KMS-11 (cell line): ENCODE data around the gene PRSS50.

ENCODE experiments used
- H2AFZ ChIP-seq: fragments of 200-600 bp; sonication (generic); 2 replicates; pipeline ENCODE4 v1.6.1; 2016; ENCODE audit warnings: antibody characterized with exemption, mixed run types, low read depth
- H3K27ac ChIP-seq: fragments of 200-600 bp; sonication (generic); 2 replicates; pipeline ENCODE4 v1.6.1; 2016; ENCODE audit warnings: mild to moderate bottlenecking, mixed run types
- H3K27me3 ChIP-seq: fragments of 200-600 bp; sonication (generic); 2 replicates; pipeline ENCODE4 v1.6.1; 2017; ENCODE audit warnings: mild to moderate bottlenecking, low read depth, mixed run types, moderate library complexity; ENCODE audit not compliant: insufficient read depth
- H3K36me3 ChIP-seq: fragments of 200-600 bp; sonication (generic); 2 replicates; pipeline ENCODE4 v1.6.1; 2017; ENCODE audit warnings: mild to moderate bottlenecking, mixed run types; ENCODE audit not compliant: insufficient read depth
- H3K4me1 ChIP-seq: fragments of 200-600 bp; sonication (generic); 2 replicates; pipeline ENCODE4 v1.6.1; 2016; ENCODE audit warnings: mild to moderate bottlenecking, low read depth, mixed run types; ENCODE audit not compliant: poor library complexity, severe bottlenecking
- H3K4me2 ChIP-seq: fragments of 200-600 bp; sonication (generic); 2 replicates; pipeline ENCODE4 v1.7.0; 2016; ENCODE audit warnings: mild to moderate bottlenecking, mixed run types
- H3K4me3 ChIP-seq: fragments of 200-600 bp; sonication (generic); IDR thresholded peaks from 2 replicates; pipeline ENCODE4 v1.6.1; 2017; ENCODE audit warnings: low read depth, low read length, mixed read lengths; ENCODE audit not compliant: insufficient read depth
- H3K79me2 ChIP-seq: fragments of 200-600 bp; sonication (generic); 2 replicates; pipeline ENCODE4 v1.6.1; 2016; ENCODE audit warnings: low read depth, mixed run types; ENCODE audit not compliant: insufficient read depth
- H3K9ac ChIP-seq: fragments of 200-600 bp; sonication (generic); 2 replicates; pipeline ENCODE4 v1.6.1; 2016; ENCODE audit warnings: mild to moderate bottlenecking, mixed run types
- H4K20me1 ChIP-seq: fragments of 200-600 bp; sonication (generic); 2 replicates; pipeline ENCODE4 v1.6.1; 2016; ENCODE audit warnings: mild to moderate bottlenecking, mixed run types; ENCODE audit not compliant: insufficient read depth
- TF ChIP-seq, protein P1 (sequence below): fragments of 200-600 bp; sonication (generic); conservative IDR thresholded peaks from 2 replicates; pipeline ENCODE4 v1.6.1; 2017; ENCODE audit warnings: low read depth, mild to moderate bottlenecking, antibody characterized with exemption, low read length, moderate library complexity, mixed read lengths

The PRSS50 gene

GRCh38 chr3:46681856-46682540 is 35.7 kb downstream of the PRSS50 start:
- H3K4me2 ChIP-seq = no peak overlapping the region
- no peak overlapping the region for H3K9ac ChIP-seq
- H3K4me1 ChIP-seq = no peaks in the 10 kb centered on the region
- no peak overlapping the region for H3K27ac ChIP-seq
- no peak overlapping the region for H3K4me3 ChIP-seq
- H4K20me1 ChIP-seq = no peaks in the 10 kb centered on the region
- TF ChIP-seq, protein P1, sequence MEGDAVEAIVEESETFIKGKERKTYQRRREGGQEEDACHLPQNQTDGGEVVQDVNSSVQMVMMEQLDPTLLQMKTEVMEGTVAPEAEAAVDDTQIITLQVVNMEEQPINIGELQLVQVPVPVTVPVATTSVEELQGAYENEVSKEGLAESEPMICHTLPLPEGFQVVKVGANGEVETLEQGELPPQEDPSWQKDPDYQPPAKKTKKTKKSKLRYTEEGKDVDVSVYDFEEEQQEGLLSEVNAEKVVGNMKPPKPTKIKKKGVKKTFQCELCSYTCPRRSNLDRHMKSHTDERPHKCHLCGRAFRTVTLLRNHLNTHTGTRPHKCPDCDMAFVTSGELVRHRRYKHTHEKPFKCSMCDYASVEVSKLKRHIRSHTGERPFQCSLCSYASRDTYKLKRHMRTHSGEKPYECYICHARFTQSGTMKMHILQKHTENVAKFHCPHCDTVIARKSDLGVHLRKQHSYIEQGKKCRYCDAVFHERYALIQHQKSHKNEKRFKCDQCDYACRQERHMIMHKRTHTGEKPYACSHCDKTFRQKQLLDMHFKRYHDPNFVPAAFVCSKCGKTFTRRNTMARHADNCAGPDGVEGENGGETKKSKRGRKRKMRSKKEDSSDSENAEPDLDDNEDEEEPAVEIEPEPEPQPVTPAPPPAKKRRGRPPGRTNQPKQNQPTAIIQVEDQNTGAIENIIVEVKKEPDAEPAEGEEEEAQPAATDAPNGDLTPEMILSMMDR = no peak
- H3K27me3 ChIP-seq = no peaks in the 10 kb centered on the region
- no peaks in the 10 kb centered on the region for H3K36me3 ChIP-seq
- no peaks in the 10 kb centered on the region for H3K79me2 ChIP-seq
- no peak overlapping the region for H2AFZ ChIP-seq

DNA sequence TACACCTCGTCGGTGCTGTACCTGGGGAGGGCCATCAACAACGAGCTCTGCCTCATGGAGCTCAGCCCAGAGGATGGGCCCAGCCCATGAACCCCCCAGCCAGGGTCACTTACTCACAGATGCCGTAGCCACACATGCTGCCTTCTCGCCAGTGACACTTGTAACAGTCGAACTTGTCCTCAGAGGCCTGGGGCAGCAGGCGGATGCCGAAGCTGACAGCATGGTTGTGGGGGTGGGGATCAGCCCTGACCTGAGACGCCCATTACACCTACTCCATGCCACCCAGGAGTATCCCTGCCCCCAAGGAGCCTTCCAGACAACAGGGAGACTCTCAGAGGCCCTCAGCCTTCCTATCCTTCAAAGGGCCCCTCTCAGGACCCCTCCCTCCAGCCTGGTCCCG is 36.3 kb downstream of the PRSS50 start:
- TF ChIP-seq, protein P1 = no peak
- H3K9ac ChIP-seq = no peak overlapping the region
- no peak overlapping the region for H2AFZ ChIP-seq
- H3K27ac ChIP-seq = no peak overlapping the region
- no peaks in the 10 kb centered on the region for H3K79me2 ChIP-seq
- no peak overlapping the region for H3K4me3 ChIP-seq
- no peaks in the 10 kb centered on the region for H4K20me1 ChIP-seq
- no peaks in the 10 kb centered on the region for H3K36me3 ChIP-seq
- H3K4me2 ChIP-seq = no peak overlapping the region
- H3K27me3 ChIP-seq = no peaks in the 10 kb centered on the region
- H3K4me1 ChIP-seq = no peaks in the 10 kb centered on the region

GRCh38 chr3:46680298-46680826 is 37.3 kb downstream of the PRSS50 start:
- no peak overlapping the region for H3K4me2 ChIP-seq
- H3K36me3 ChIP-seq = no peaks in the 10 kb centered on the region
- no peaks in the 10 kb centered on the region for H3K27me3 ChIP-seq
- H2AFZ ChIP-seq = no peak overlapping the region
- TF ChIP-seq, protein P1 = no peak
- H3K79me2 ChIP-seq = no peaks in the 10 kb centered on the region
- H3K27ac ChIP-seq = no peak overlapping the region
- no peaks in the 10 kb centered on the region for H4K20me1 ChIP-seq
- H3K4me1 ChIP-seq = no peaks in the 10 kb centered on the region
- H3K9ac ChIP-seq = no peak overlapping the region
- no peak overlapping the region for H3K4me3 ChIP-seq

- no peaks in the 10 kb centered on the region for H4K20me1 ChIP-seq
- H3K4me3 ChIP-seq = no peak overlapping the region
- H3K4me2 ChIP-seq = no peak overlapping the region
- H3K27ac ChIP-seq = no peak overlapping the region
- H3K27me3 ChIP-seq = no peaks in the 10 kb centered on the region
- no peaks in the 10 kb centered on the region for H3K36me3 ChIP-seq
- H3K79me2 ChIP-seq = no peaks in the 10 kb centered on the region
- H3K4me1 ChIP-seq = no peaks in the 10 kb centered on the region
- TF ChIP-seq, protein P1 = no peak
- no peak overlapping the region for H3K9ac ChIP-seq
- no peak overlapping the region for H2AFZ ChIP-seq
Observed at GRCh38 chr3:46679681-46680080, 38.0 kb downstream of the PRSS50 start.
